H1 (cell line): ENCODE measurements around the gene RPL26. TPM values are rescaled to one million over a fixed set of nuclear protein-coding genes. Genes with fewer than 3 reads are reported as not detected.

Experiments used
- CTCF ChIA-PET: fragments of 300-600 bp; sonication (Branson Sonifier 250); formaldehyde crosslinking; loops from one replicate; lab custom pipeline; 2021; ENCODE audit not compliant: partially characterized antibody; lab: Charles Lee
- POLR2A ChIA-PET: fragments of 300-600 bp; sonication (Branson Sonifier 250); formaldehyde crosslinking; loops from one replicate; lab custom pipeline; 2021; ENCODE audit warnings: inconsistent platforms; ENCODE audit not compliant: partially characterized antibody; lab: Charles Lee
- DNase-seq, 2 experiments: peaks; one replicate each; pipeline versions ENCODE4 v3.0.0 to v3.0.0-alpha.2; 2010 to 2022; ENCODE audit warnings: low spot score in 2 of 2, low read depth in 1 of 2, mixed read lengths in 1 of 2
- FAIRE-seq: peaks from 2 replicates; lab custom pipeline; 2011; peaks lifted over from hg19 to GRCh38; lab: Jason Lieb, UNC
- H2AFZ ChIP-seq: 2 replicates; pipeline ENCODE4 v1.8.1; 2012; ENCODE audit warnings: low read length, inconsistent platforms
- H2AK5ac ChIP-seq: 2 replicates; pipeline ENCODE4 v1.6.1; 2013; ENCODE audit warnings: low read depth, low read length
- H2BK120ac ChIP-seq: replicated peaks from 2 replicates; pipeline ENCODE3; 2013; ENCODE audit warnings: low read depth, low read length, inconsistent platforms
- H2BK12ac ChIP-seq: 2 replicates; pipeline ENCODE4 v1.6.1; 2013; ENCODE audit warnings: low read depth, low read length
- H2BK15ac ChIP-seq: 2 replicates; pipeline ENCODE4 v1.6.1; 2013; ENCODE audit warnings: low read length
- H2BK20ac ChIP-seq: 2 replicates; pipeline ENCODE4 v1.6.1; 2013; ENCODE audit warnings: low read length
- H2BK5ac ChIP-seq: 2 replicates; pipeline ENCODE4 v1.6.1; 2013; ENCODE audit warnings: low read depth, low read length
- H3K14ac ChIP-seq: 2 replicates; pipeline ENCODE4 v1.6.1; 2013; ENCODE audit warnings: inconsistent platforms; ENCODE audit not compliant: insufficient read length
- H3K18ac ChIP-seq: 2 replicates; pipeline ENCODE4 v1.6.1; 2013; ENCODE audit warnings: low read length; ENCODE audit errors: extremely low read depth
- H3K23ac ChIP-seq: 2 replicates; pipeline ENCODE4 v1.6.1; 2013; ENCODE audit warnings: inconsistent platforms; ENCODE audit not compliant: insufficient read length
- H3K23me2 ChIP-seq: 2 replicates; pipeline ENCODE4 v1.6.1; 2013; ENCODE audit warnings: low read depth, low read length
- H3K27ac ChIP-seq: 2 replicates; pipeline ENCODE4 v1.6.1; 2011; ENCODE audit warnings: low read depth, low read length, inconsistent platforms
- H3K27me3 ChIP-seq, 4 experiments: replicated peaks in 1 of 4; 1 replicate in 1 of 4; 2 replicates in 3 of 4; pipeline versions ENCODE4 v1.6.1 to v1.8.1; 2011 to 2013; ENCODE audit warnings: low read length in 3 of 4, mild to moderate bottlenecking in 3 of 4, inconsistent platforms in 2 of 4, mixed read lengths in 2 of 4, moderate library complexity in 1 of 4; ENCODE audit not compliant: control insufficient read depth in 3 of 4, insufficient read depth in 3 of 4; ENCODE audit errors: extremely low read depth in 1 of 4
- H3K36me3 ChIP-seq, 4 experiments: 2 replicates each; pipeline versions ENCODE4 v1.6.1 to v1.8.1; 2011 to 2013; ENCODE audit warnings: mild to moderate bottlenecking in 4 of 4, low read length in 3 of 4, moderate library complexity in 2 of 4, control low read depth in 1 of 4, inconsistent platforms in 1 of 4; ENCODE audit not compliant: insufficient read depth in 4 of 4, control insufficient read depth in 2 of 4
- H3K4ac ChIP-seq: replicated peaks from 2 replicates; pipeline ENCODE3; 2013; ENCODE audit warnings: low read length, low read depth, mixed read lengths, inconsistent platforms; ENCODE audit not compliant: insufficient read length
- H3K4me1 ChIP-seq, 4 experiments: replicated peaks in 1 of 4; 1 replicate in 1 of 4; 2 replicates in 3 of 4; pipeline versions ENCODE4 v1.6.1 to v1.8.1; 2011 to 2013; ENCODE audit warnings: low read length in 3 of 4, inconsistent platforms in 2 of 4, mixed read lengths in 1 of 4; ENCODE audit not compliant: insufficient read depth in 4 of 4, control insufficient read depth in 3 of 4
- H3K4me2 ChIP-seq, 2 experiments: 2 replicates each; pipeline versions ENCODE4 v1.6.1 to v1.8.1; 2011 to 2013; ENCODE audit warnings: low read depth in 2 of 2, low read length in 2 of 2, control low read depth in 1 of 2, inconsistent platforms in 1 of 2, mild to moderate bottlenecking in 1 of 2; ENCODE audit not compliant: insufficient read depth in 1 of 2
- H3K4me3 ChIP-seq, 4 experiments: fragments of 200-600, 300-600 bp in 1 of 4; sonication (generic), shearing (Covaris generic), sonication (Bioruptor Twin) in 1 of 4; 2 replicates each; pipeline versions ENCODE4 v1.5.1 to v1.8.1; 2011 to 2016; ENCODE audit warnings: low read length in 4 of 4, low read depth in 3 of 4, control low read depth in 2 of 4, inconsistent platforms in 2 of 4, mild to moderate bottlenecking in 2 of 4, mixed read lengths in 1 of 4, moderate library complexity in 1 of 4; ENCODE audit not compliant: insufficient read depth in 2 of 4; ENCODE audit errors: extremely low read depth in 1 of 4
- H3K56ac ChIP-seq: replicated peaks from 2 replicates; pipeline ENCODE3; 2013; ENCODE audit warnings: low read depth, mild to moderate bottlenecking, mixed read lengths, low read length, inconsistent platforms; ENCODE audit not compliant: insufficient read length
- H3K79me1 ChIP-seq: 2 replicates; pipeline ENCODE4 v1.6.1; 2013; ENCODE audit warnings: low read depth, low read length, control low read depth
- H3K79me2 ChIP-seq, 2 experiments: 2 replicates each; pipeline versions ENCODE4 v1.6.1 to v1.8.1; 2012 to 2013; ENCODE audit warnings: low read length in 2 of 2, mild to moderate bottlenecking in 2 of 2, inconsistent platforms in 1 of 2; ENCODE audit not compliant: insufficient read depth in 2 of 2, control insufficient read depth in 1 of 2
- H3K9ac ChIP-seq, 4 experiments: replicated peaks in 1 of 4; 1 replicate in 1 of 4; 2 replicates in 3 of 4; pipeline versions ENCODE4 v1.6.1 to v1.8.1; 2011 to 2013; ENCODE audit warnings: low read depth in 3 of 4, low read length in 3 of 4, control low read depth in 2 of 4, mild to moderate bottlenecking in 2 of 4, moderate library complexity in 2 of 4, inconsistent platforms in 1 of 4; ENCODE audit errors: extremely low read depth in 1 of 4
- H3K9me3 ChIP-seq, 2 experiments: 2 replicates each; pipeline versions ENCODE4 v1.6.1 to v1.8.1; 2012 to 2013; ENCODE audit warnings: mild to moderate bottlenecking in 2 of 2, moderate library complexity in 2 of 2, control low read depth in 1 of 2, inconsistent platforms in 1 of 2, low read depth in 1 of 2, low read length in 1 of 2, mixed read lengths in 1 of 2; ENCODE audit not compliant: insufficient read depth in 2 of 2
- H4K20me1 ChIP-seq, 2 experiments: replicated peaks in 1 of 2; 2 replicates each; pipeline versions ENCODE3 to v1.8.1; 2011 to 2013; ENCODE audit warnings: inconsistent platforms in 2 of 2, low read length in 2 of 2, mild to moderate bottlenecking in 1 of 2; ENCODE audit not compliant: insufficient read depth in 2 of 2, control insufficient read depth in 1 of 2
- H4K5ac ChIP-seq: 2 replicates; pipeline ENCODE4 v1.6.1; 2013; ENCODE audit warnings: low read length, low read depth, mixed read lengths, inconsistent platforms; ENCODE audit not compliant: insufficient read length
- H4K8ac ChIP-seq: 2 replicates; pipeline ENCODE4 v1.8.0; 2013; ENCODE audit warnings: mild to moderate bottlenecking, moderate library complexity, low read length, inconsistent platforms; ENCODE audit not compliant: insufficient read depth; ENCODE audit errors: extremely low read depth
- H4K91ac ChIP-seq: replicated peaks from 2 replicates; pipeline ENCODE3; 2013; ENCODE audit warnings: low read length, mixed read lengths, inconsistent platforms; ENCODE audit not compliant: insufficient read length
- EZH2 ChIP-seq: fragments of 200-600 bp; sonication (generic); IDR thresholded peaks from 2 replicates; pipeline ENCODE4 v1.7.1; 2012; ENCODE audit warnings: low read depth, mild to moderate bottlenecking, moderate library complexity, low read length, inconsistent platforms; ENCODE audit not compliant: severe bottlenecking
- GTF2F1 ChIP-seq: IDR thresholded peaks from 2 replicates; pipeline ENCODE4 v1.6.1; 2012; ENCODE audit warnings: low read depth, low read length, improper control_type of control experiment, borderline replicate concordance
- TAF7 ChIP-seq: optimal IDR thresholded peaks from 2 replicates; pipeline ENCODE3; 2011; ENCODE audit warnings: low read depth, mild to moderate bottlenecking, inconsistent platforms, low read length, moderate library complexity, borderline replicate concordance
- TCF12 ChIP-seq: IDR thresholded peaks from 2 replicates; pipeline ENCODE4 v1.6.1; 2011; ENCODE audit warnings: low read depth, mild to moderate bottlenecking, low read length
- WGBS, 2 experiments: shearing (Covaris generic) in 1 of 2; methylation state at CpG; one replicate each; pipeline versions ENCODE4 v1.1.6 to v1.1.7; 2013 to 2015; ENCODE audit warnings: low lambda C conversion rate in 2 of 2, mixed read lengths in 2 of 2, inconsistent platforms in 1 of 2, low coverage in 1 of 2, missing lambda C conversion rate in 1 of 2; ENCODE audit not compliant: insufficient replicate concordance in 2 of 2, insufficient coverage in 1 of 2, insufficient read length in 1 of 2; ENCODE audit errors: extremely low coverage in 1 of 2, missing lambda C conversion rate in 1 of 2; 5-methylcytosine and 5-hydroxymethylcytosine counted together
- polyA plus RNA-seq, 7 experiments: library from polyadenylated mRNA; depleted of rRNA in 3 of 7; stranded (reverse) in 5 of 7; unstranded in 2 of 7; fragments of >200 nt in 5 of 7; fragments of 200-250 nt in 2 of 7; gene quantifications; 1 replicate in 5 of 7; 2 replicates in 1 of 7; 4 replicates in 1 of 7; pipeline versions ENCODE4 v1.2.1 to v1.2.3, GENCODE V29; 2011 to 2013; ENCODE audit warnings: missing spikeins in 2 of 7, mixed read lengths in 2 of 7
- total RNA-seq: library from RNA; stranded (reverse); fragmentation: NEBNext Ultra II Directional; extraction: Animal tissue kit (Norgen Biotek cat#: 25700); gene quantifications from 2 replicates; pipeline ENCODE4 v1.2.1, GENCODE V29; 2021

RPL26 gene
- total and polyA plus RNA-seq, 2 of the 8 experiments (the other 6 are each of a cell fraction or from before 2014, with no cell fraction given): 1,963 to 2,554 TPM

GRCh38 chr17:8418471-8418870, 35.5 kb upstream of the RPL26 start:
- Histone ChIP-seq H4K8ac (no peak overlapping the region), H3K4me1 (no peaks in the 10 kb centered on the region), H3K79me1 (no peaks in the 10 kb centered on the region), H2BK120ac (no peak overlapping the region), H2AK5ac (no peak overlapping the region), H2BK12ac (no peak overlapping the region), H2AFZ (no peak overlapping the region), H3K4me3 (no peak overlapping the region), H3K9ac (no peak overlapping the region), H3K14ac (no peak overlapping the region), H3K23ac (no peak overlapping the region), H2BK20ac (no peak overlapping the region), H3K4me2 (no peak overlapping the region), H3K23me2 (no peaks in the 10 kb centered on the region; the same call in 1 of the 2 replicates), H3K18ac (no peak overlapping the region), H3K79me2 (no peaks in the 10 kb centered on the region), H3K27me3 (no peaks in the 10 kb centered on the region), H3K36me3 (no peaks in the 10 kb centered on the region), H3K4ac (no peak overlapping the region), H3K27ac (no peak overlapping the region), H2BK5ac (no peak overlapping the region), H4K5ac (no peak overlapping the region), H3K56ac (no peak overlapping the region), H4K91ac (no peak overlapping the region), H2BK15ac (no peak overlapping the region), H4K20me1 (no peaks in the 10 kb centered on the region), H3K9me3 (no peaks in the 10 kb centered on the region)
- FAIRE-seq (no peak), DNase-seq (no peak)
- WGBS, 2 experiments: 64% methylated on average over 1 of the region's 1 CpG; no CpG with 5 or more reads in 1 of the 2 experiments
- TF ChIP-seq TAF7: no peak
- no peak for TF ChIP-seq EZH2
- TF ChIP-seq TCF12: no peak
- no peak for TF ChIP-seq GTF2F1
- ChIA-PET POLR2A (no interaction called here), CTCF (interaction anchor here (4.5 kb wide), 1 partner anchor 9 kb away, joined by 21 read pairs; no protein-coding TSS in a partner anchor)
